ENCODE data around the gene P2RY8. TPM values are rescaled to one million over a fixed set of nuclear protein-coding genes. Genes with fewer than 3 reads are reported as not detected.

Gene P2RY8
- total RNA-seq, 1 experiment from 2014 or later, result 0.44 TPM

DNA sequence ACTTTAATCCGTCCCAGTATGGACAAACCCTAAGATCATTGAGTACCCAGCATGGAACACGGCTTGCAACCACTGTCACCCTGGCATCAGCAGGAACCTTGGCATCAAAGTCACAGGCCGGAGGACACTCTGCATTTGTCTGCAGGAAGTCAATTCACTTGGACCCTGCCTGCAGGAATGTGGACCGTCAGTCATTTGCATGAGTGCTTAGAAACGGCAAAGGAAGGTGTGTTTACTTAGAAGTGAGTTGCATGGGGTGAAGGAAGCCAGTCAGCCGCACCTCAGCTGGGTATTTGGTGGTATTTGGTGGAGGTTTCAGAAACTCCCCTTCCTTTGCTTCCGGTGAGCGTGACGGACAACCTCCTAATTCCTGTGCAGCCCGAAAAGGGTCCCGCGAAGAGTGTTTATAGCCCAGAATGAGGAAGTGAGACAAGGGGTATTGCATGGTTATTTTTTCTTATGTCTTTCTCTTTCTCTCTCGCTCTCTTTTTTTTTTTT, 15.5 kb downstream of the P2RY8 start:
- intact Hi-C loops (cut with micrococcal nuclease), result no loop called here
- Histone ChIP-seq H3K79me2 (ENCODE audit: insufficient read depth, low read length) (no peaks in the 10 kb centered on the region), H3K9ac (ENCODE audit: low read length) (no peak overlapping the region), H2AFZ (ENCODE audit: low read depth, low read length, poor library complexity, severe bottlenecking) (no peak overlapping the region), H3K9me2 (ENCODE audit: insufficient read depth) (no peaks in the 10 kb centered on the region), H3K36me3 (ENCODE audit: control insufficient read depth in 1 of 2, insufficient read depth in 2 of 2, low read length in 2 of 2) (no peaks in the 10 kb centered on the region), H3K9me3 (ENCODE audit: control insufficient read depth in 1 of 2, insufficient read depth in 1 of 2, low read depth in 1 of 2, low read length in 2 of 2) (no peaks in the 10 kb centered on the region), H3K27me3 (ENCODE audit: insufficient read depth, low read length) (no peaks in the 10 kb centered on the region), H3K27ac (ENCODE audit: low read depth, low read length) (no peak overlapping the region), H3K4me2 (ENCODE audit: low read length) (no peak overlapping the region), H3K4me3 (replicated peaks in 1 of 2; ENCODE audit: low read depth in 1 of 2, low read length in 2 of 2) (no peak overlapping the region), H3K4me1 (ENCODE audit: control insufficient read depth in 1 of 2, insufficient read depth in 2 of 2, low read length in 2 of 2) (no peaks in the 10 kb centered on the region), H4K20me1 (ENCODE audit: insufficient read depth) (no peaks in the 10 kb centered on the region)
- RAD21 ChIA-PET (ENCODE audit: low non-redundant PET in 1 of 2, low total read pairs in 2 of 2, uncharacterized antibody in 2 of 2, unreplicated experiment in 2 of 2), result no interaction called here
- CTCF ChIA-PET, result no interaction called here
- DNase-seq (ENCODE audit: low read depth, low spot score), result no peak
- no peak for ATAC-seq
- POLR2A ChIA-PET, result no interaction called here
- BruUV-seq (replicated peaks), result no TSS peak
- TF ChIP-seq, protein P1, sequence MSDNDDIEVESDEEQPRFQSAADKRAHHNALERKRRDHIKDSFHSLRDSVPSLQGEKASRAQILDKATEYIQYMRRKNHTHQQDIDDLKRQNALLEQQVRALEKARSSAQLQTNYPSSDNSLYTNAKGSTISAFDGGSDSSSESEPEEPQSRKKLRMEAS (IDR thresholded peaks at IDR 0.05), result no peak
- no peak for TF ChIP-seq RAD21 (IDR thresholded peaks at IDR 0.05; ENCODE audit: low read depth)
- no peak for TF ChIP-seq EZH2phosphoT487 (IDR thresholded peaks at IDR 0.05; ENCODE audit: borderline replicate concordance)
- no peak for TF ChIP-seq TCF7L2 (IDR thresholded peaks at IDR 0.05; ENCODE audit: borderline replicate concordance, extremely low read depth, insufficient read depth, insufficient read length)
- TF ChIP-seq, protein P2, sequence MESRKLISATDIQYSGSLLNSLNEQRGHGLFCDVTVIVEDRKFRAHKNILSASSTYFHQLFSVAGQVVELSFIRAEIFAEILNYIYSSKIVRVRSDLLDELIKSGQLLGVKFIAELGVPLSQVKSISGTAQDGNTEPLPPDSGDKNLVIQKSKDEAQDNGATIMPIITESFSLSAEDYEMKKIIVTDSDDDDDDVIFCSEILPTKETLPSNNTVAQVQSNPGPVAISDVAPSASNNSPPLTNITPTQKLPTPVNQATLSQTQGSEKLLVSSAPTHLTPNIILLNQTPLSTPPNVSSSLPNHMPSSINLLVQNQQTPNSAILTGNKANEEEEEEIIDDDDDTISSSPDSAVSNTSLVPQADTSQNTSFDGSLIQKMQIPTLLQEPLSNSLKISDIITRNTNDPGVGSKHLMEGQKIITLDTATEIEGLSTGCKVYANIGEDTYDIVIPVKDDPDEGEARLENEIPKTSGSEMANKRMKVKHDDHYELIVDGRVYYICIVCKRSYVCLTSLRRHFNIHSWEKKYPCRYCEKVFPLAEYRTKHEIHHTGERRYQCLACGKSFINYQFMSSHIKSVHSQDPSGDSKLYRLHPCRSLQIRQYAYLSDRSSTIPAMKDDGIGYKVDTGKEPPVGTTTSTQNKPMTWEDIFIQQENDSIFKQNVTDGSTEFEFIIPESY (IDR thresholded peaks at IDR 0.05; ENCODE audit: extremely low read depth, insufficient replicate concordance, low read length), result no peak
- no peak for TF ChIP-seq ZFX (IDR thresholded peaks at IDR 0.05)
- TF ChIP-seq EZH2 (IDR thresholded peaks at IDR 0.05), result no peak
- no peak for TF ChIP-seq CBX3 (IDR thresholded peaks at IDR 0.05; ENCODE audit: low read depth)
- TF ChIP-seq, protein P3, sequence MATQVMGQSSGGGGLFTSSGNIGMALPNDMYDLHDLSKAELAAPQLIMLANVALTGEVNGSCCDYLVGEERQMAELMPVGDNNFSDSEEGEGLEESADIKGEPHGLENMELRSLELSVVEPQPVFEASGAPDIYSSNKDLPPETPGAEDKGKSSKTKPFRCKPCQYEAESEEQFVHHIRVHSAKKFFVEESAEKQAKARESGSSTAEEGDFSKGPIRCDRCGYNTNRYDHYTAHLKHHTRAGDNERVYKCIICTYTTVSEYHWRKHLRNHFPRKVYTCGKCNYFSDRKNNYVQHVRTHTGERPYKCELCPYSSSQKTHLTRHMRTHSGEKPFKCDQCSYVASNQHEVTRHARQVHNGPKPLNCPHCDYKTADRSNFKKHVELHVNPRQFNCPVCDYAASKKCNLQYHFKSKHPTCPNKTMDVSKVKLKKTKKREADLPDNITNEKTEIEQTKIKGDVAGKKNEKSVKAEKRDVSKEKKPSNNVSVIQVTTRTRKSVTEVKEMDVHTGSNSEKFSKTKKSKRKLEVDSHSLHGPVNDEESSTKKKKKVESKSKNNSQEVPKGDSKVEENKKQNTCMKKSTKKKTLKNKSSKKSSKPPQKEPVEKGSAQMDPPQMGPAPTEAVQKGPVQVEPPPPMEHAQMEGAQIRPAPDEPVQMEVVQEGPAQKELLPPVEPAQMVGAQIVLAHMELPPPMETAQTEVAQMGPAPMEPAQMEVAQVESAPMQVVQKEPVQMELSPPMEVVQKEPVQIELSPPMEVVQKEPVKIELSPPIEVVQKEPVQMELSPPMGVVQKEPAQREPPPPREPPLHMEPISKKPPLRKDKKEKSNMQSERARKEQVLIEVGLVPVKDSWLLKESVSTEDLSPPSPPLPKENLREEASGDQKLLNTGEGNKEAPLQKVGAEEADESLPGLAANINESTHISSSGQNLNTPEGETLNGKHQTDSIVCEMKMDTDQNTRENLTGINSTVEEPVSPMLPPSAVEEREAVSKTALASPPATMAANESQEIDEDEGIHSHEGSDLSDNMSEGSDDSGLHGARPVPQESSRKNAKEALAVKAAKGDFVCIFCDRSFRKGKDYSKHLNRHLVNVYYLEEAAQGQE (IDR thresholded peaks at IDR 0.05; ENCODE audit: low read depth), result no peak
- no peak for TF ChIP-seq ZNF274 (IDR thresholded peaks at IDR 0.05; ENCODE audit: low read depth, low read length)
- TF ChIP-seq SRF (IDR thresholded peaks at IDR 0.05; ENCODE audit: low read depth), result no peak
- TF ChIP-seq JUND (IDR thresholded peaks at IDR 0.05), result no peak
- TF ChIP-seq, protein P4, sequence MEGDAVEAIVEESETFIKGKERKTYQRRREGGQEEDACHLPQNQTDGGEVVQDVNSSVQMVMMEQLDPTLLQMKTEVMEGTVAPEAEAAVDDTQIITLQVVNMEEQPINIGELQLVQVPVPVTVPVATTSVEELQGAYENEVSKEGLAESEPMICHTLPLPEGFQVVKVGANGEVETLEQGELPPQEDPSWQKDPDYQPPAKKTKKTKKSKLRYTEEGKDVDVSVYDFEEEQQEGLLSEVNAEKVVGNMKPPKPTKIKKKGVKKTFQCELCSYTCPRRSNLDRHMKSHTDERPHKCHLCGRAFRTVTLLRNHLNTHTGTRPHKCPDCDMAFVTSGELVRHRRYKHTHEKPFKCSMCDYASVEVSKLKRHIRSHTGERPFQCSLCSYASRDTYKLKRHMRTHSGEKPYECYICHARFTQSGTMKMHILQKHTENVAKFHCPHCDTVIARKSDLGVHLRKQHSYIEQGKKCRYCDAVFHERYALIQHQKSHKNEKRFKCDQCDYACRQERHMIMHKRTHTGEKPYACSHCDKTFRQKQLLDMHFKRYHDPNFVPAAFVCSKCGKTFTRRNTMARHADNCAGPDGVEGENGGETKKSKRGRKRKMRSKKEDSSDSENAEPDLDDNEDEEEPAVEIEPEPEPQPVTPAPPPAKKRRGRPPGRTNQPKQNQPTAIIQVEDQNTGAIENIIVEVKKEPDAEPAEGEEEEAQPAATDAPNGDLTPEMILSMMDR (IDR thresholded peaks at IDR 0.05 in 2 of 3, conservative IDR thresholded peaks at IDR 0.05 in 1 of 3; ENCODE audit: borderline replicate concordance in 1 of 3, insufficient read depth in 1 of 3, low read depth in 2 of 3, low read length in 2 of 3), result no peak
- TF ChIP-seq, protein P5, sequence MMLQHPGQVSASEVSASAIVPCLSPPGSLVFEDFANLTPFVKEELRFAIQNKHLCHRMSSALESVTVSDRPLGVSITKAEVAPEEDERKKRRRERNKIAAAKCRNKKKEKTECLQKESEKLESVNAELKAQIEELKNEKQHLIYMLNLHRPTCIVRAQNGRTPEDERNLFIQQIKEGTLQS (IDR thresholded peaks at IDR 0.05), result no peak
- no peak for TF ChIP-seq EGR1 (IDR thresholded peaks at IDR 0.05; ENCODE audit: low read depth)
- no peak for TF ChIP-seq CEBPB (IDR thresholded peaks at IDR 0.05; ENCODE audit: low read depth)
- no peak for TF ChIP-seq FOSL1 (IDR thresholded peaks at IDR 0.05; ENCODE audit: low read depth)

All from HCT116 (cell line).